GM23338 (cell line): ENCODE results near the gene SLC19A2. TPM values are rescaled to one million over a fixed set of nuclear protein-coding genes. Genes with fewer than 3 reads are reported as not detected.

Experiments used
- ATAC-seq: fragments of 200-7000 bp; cut with Tn5 transposase; 3 replicates; pipeline ENCODE4 v1.9.1; 2020
- DNase-seq: peaks from one replicate; pipeline ENCODE4 v3.0.0-alpha.2; 2015; ENCODE audit warnings: low spot score
- H2AFZ ChIP-seq: fragments of 200-600 bp; sonication (generic); 2 replicates; pipeline ENCODE4 v1.8.0; 2016; ENCODE audit warnings: antibody characterized with exemption, mild to moderate bottlenecking, moderate library complexity
- H3F3A ChIP-seq: fragments of 200-600 bp; sonication (generic); replicated peaks from 2 replicates; pipeline ENCODE4 v1.8.0; 2017; ENCODE audit warnings: antibody characterized with exemption, mixed run types, low read depth
- H3K27ac ChIP-seq: fragments of 200-600 bp; sonication (generic); 2 replicates; pipeline ENCODE4 v1.6.1; 2016; ENCODE audit warnings: low read depth
- H3K27me3 ChIP-seq: fragments of 200-600 bp; sonication (generic); 2 replicates; pipeline ENCODE4 v1.8.0; 2016; ENCODE audit warnings: mild to moderate bottlenecking, mixed run types, moderate library complexity; ENCODE audit not compliant: insufficient read depth
- H3K36me3 ChIP-seq: fragments of 200-600 bp; sonication (generic); 2 replicates; pipeline ENCODE4 v1.8.0; 2016; ENCODE audit warnings: mild to moderate bottlenecking; ENCODE audit not compliant: insufficient read depth
- H3K4me1 ChIP-seq: fragments of 200-600 bp; sonication (generic); 2 replicates; pipeline ENCODE4 v1.8.0; 2016; ENCODE audit warnings: mild to moderate bottlenecking, moderate library complexity; ENCODE audit not compliant: insufficient read depth
- H3K4me2 ChIP-seq: fragments of 200-600 bp; sonication (generic); 2 replicates; pipeline ENCODE4 v1.7.1; 2017; ENCODE audit warnings: mixed run types
- H3K4me3 ChIP-seq: fragments of 200-600 bp; sonication (generic); 2 replicates; pipeline ENCODE4 v1.6.1; 2016; ENCODE audit warnings: mixed run types
- H3K79me2 ChIP-seq: fragments of 200-600 bp; sonication (generic); replicated peaks from 2 replicates; pipeline ENCODE4 v1.8.0; 2017; ENCODE audit warnings: mild to moderate bottlenecking; ENCODE audit not compliant: insufficient read depth
- H3K9me2 ChIP-seq: fragments of 200-600 bp; sonication (generic); 2 replicates; pipeline ENCODE4 v1.8.0; 2017; ENCODE audit not compliant: insufficient read depth
- H4K20me1 ChIP-seq: fragments of 200-600 bp; sonication (generic); replicated peaks from 2 replicates; pipeline ENCODE4 v1.8.0; 2017; ENCODE audit warnings: mild to moderate bottlenecking; ENCODE audit not compliant: insufficient read depth
- H3K27ac Mint-ChIP-seq: 2 replicates; pipeline ENCODE4 v1.8.0; 2020; ENCODE audit warnings: inconsistent platforms, mild to moderate bottlenecking, moderate library complexity, mixed read lengths
- H3K27me3 Mint-ChIP-seq: 3 replicates; pipeline ENCODE4 v1.8.0; 2022; ENCODE audit warnings: low read depth, mild to moderate bottlenecking, moderate library complexity, mixed read lengths, inconsistent platforms; ENCODE audit not compliant: insufficient read depth, poor library complexity
- H3K36me3 Mint-ChIP-seq: 3 replicates; pipeline ENCODE4 v1.8.0; 2021; ENCODE audit warnings: low read depth, mild to moderate bottlenecking, inconsistent platforms, moderate library complexity, mixed read lengths
- H3K4me1 Mint-ChIP-seq: 3 replicates; pipeline ENCODE4 v1.8.0; 2020; ENCODE audit warnings: mild to moderate bottlenecking, inconsistent platforms, mixed read lengths
- H3K4me3 Mint-ChIP-seq: 3 replicates; pipeline ENCODE4 v1.8.0; 2021; ENCODE audit warnings: moderate library complexity, mild to moderate bottlenecking, inconsistent platforms, mixed read lengths
- H3K9me3 Mint-ChIP-seq: 3 replicates; pipeline ENCODE4 v1.8.0; 2020; ENCODE audit warnings: moderate library complexity, mild to moderate bottlenecking, inconsistent platforms, mixed read lengths
- ETS1 ChIP-seq: IDR thresholded peaks from 2 replicates; pipeline ENCODE4 v1.6.1; 2016; ENCODE audit warnings: antibody characterized with exemption
- EZH2 ChIP-seq: fragments of 200-600 bp; sonication (generic); IDR thresholded peaks from one replicate; pipeline ENCODE4 v1.8.0; 2017; ENCODE audit warnings: antibody characterized with exemption, mild to moderate bottlenecking, low read depth; ENCODE audit not compliant: unreplicated experiment
- EZH2phosphoT487 ChIP-seq: fragments of 200-600 bp; sonication (generic); IDR thresholded peaks from one replicate; pipeline ENCODE4 v1.8.1; 2018; ENCODE audit warnings: antibody characterized with exemption; ENCODE audit not compliant: unreplicated experiment
- JUNB ChIP-seq: IDR thresholded peaks from one replicate; pipeline ENCODE4 v1.6.1; 2016; ENCODE audit warnings: antibody characterized with exemption; ENCODE audit not compliant: unreplicated experiment
- NANOG ChIP-seq: IDR thresholded peaks from 2 replicates; pipeline ENCODE4 v1.6.1; 2016; ENCODE audit warnings: antibody characterized with exemption, borderline replicate concordance
- POLR2AphosphoS5 ChIP-seq: IDR thresholded peaks from 2 replicates; pipeline ENCODE4 v1.6.1; 2016; ENCODE audit warnings: antibody characterized with exemption, low read depth
- REST ChIP-seq: IDR thresholded peaks from one replicate; pipeline ENCODE4 v1.6.1; 2018; ENCODE audit warnings: antibody characterized with exemption; ENCODE audit not compliant: unreplicated experiment
- ZNF331 ChIP-seq: fragments of 250-450 bp; sonication (Bioruptor Pico); IDR thresholded peaks from 2 replicates; pipeline ENCODE4 v1.5.0; 2020; ENCODE audit warnings: low read depth, mild to moderate bottlenecking, moderate library complexity
- polyA plus RNA-seq: library from polyadenylated mRNA; unstranded; fragments of >200 nt; fragmentation: Nextera tagmentation; extraction: Ambion mirVana; gene quantifications from 2 replicates; pipeline ENCODE4 v1.2.1, GENCODE V29; 2016
- total RNA-seq: library from RNA; depleted of rRNA; stranded (reverse); fragments of >200 nt; shearing (Covaris generic); gene quantifications from 2 replicates; pipeline ENCODE4 v1.2.3, GENCODE V29; 2014
- TF ChIP-seq, protein P1 (sequence below): fragments of 250-450 bp; sonication (Bioruptor Pico); IDR thresholded peaks from 2 replicates; pipeline ENCODE4 v1.5.0; 2020; ENCODE audit warnings: mild to moderate bottlenecking, moderate library complexity

The SLC19A2 gene
- total and polyA plus RNA-seq, 2 experiments from 2014 or later: 11.1 to 39.1 TPM

DNA sequence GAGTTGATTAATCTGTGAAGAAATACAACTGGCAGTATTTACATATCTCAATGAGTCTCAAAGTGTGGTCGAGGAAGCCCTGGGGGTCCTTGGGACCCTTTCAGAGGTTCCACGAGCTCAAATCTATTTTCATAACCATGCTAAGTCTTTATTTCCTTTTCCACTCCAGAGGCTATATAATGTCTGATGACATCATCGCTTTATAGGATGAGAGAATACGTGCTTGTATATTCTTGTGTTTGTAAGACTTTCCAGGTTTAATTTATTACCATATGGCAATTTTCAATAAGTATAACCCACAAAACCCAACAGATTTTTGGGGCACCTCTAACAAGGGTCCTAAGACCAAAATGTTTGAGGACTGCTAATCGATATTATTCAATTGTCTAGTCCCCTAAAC is 1.4 kb upstream of the SLC19A2 start:
- Mint-ChIP-seq H3K9me3 (no peaks in the 10 kb centered on the region), H3K4me3 (peak overlapping the region; percentile 86), H3K27me3 (peaks cover 2% of the 10 kb centered on the region), H3K27ac (0 out of 2 replicates have a peak overlapping the region, but pooled peaks have one; percentile 38), H3K36me3 (no peaks in the 10 kb centered on the region), H3K4me1 (peaks cover 48% of the 10 kb centered on the region)
- Histone ChIP-seq H3K4me1 (peaks cover 35% of the 10 kb centered on the region), H3K27ac (peak overlapping the region; percentile 94; the same call in 1 of the 2 replicates), H3F3A (no peaks in the 10 kb centered on the region; the same call in 1 of the 2 replicates), H3K9me2 (no peaks in the 10 kb centered on the region), H3K4me2 (peak overlapping the region; percentile 91), H4K20me1 (peaks cover 7% of the 10 kb centered on the region; the same call in 1 of the 2 replicates), H3K79me2 (peaks cover 31% of the 10 kb centered on the region), H3K27me3 (no peaks in the 10 kb centered on the region), H3K4me3 (peak overlapping the region; percentile 73), H2AFZ (peak overlapping the region; percentile 78; the same call in 1 of the 2 replicates), H3K36me3 (no peaks in the 10 kb centered on the region)
- TF ChIP-seq EZH2: no peak
- no peak for TF ChIP-seq ZNF331 (CRISPR knock-in tag)
- TF ChIP-seq JUNB: no peak
- ATAC-seq: no peak
- DNase-seq: no peak

DNA sequence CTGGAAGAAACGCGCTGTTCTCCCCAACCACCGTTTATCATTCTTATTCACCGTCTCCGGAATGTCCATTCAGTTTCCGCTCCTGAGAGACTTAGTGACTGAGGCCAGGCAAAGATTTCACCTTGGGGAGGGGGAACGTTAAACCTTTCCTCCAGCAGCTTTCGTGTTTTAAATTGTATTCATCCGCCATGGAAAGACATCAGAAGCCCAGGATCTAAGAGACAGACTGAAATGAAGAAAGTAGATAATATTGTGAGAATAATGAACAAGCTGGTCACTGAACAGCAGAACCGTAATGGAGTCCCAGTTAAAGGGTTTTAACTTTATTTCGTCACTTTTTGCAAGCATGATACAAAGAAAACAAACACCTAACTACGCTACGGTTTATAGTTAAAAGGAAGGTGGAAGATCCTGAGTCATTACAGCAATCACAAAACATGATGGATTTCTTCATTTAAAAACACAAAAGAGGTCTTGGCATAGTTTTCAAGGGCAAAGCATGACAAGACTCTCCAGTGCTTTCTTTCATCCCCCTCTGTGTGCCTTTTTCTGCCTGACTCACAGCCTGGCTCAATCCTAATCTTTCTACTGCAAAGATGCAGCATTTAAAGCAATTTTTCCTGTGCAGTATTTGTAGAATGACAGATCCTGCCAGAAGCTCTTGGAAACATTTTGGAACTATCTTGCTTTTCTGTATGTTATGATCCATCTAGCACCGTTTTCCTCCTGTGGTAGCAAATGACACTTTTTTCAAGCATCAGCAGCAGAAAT is 722 bp upstream of the SLC19A2 start:
- no peaks in the 10 kb centered on the region for H3K36me3 Mint-ChIP-seq
- H3K9me3 Mint-ChIP-seq: no peaks in the 10 kb centered on the region
- H3K9me2 ChIP-seq: no peaks in the 10 kb centered on the region
- H3K27ac Mint-ChIP-seq: peak overlapping the region; percentile 97
- H3K27me3 ChIP-seq: no peaks in the 10 kb centered on the region
- ATAC-seq: no peak
- peak overlapping the region; percentile 94 for H3K27ac ChIP-seq
- H3F3A ChIP-seq: no peaks in the 10 kb centered on the region; the same call in 1 of the 2 replicates
- H3K79me2 ChIP-seq: peaks cover 38% of the 10 kb centered on the region
- peak overlapping the region; percentile 73 for H3K4me3 ChIP-seq
- H2AFZ ChIP-seq: peak overlapping the region; percentile 78
- H3K36me3 ChIP-seq: no peaks in the 10 kb centered on the region
- peaks cover 51% of the 10 kb centered on the region for H3K4me1 Mint-ChIP-seq
- DNase-seq: no peak
- H3K4me3 Mint-ChIP-seq: peak overlapping the region; percentile 86
- H4K20me1 ChIP-seq: peaks cover 7% of the 10 kb centered on the region; the same call in 1 of the 2 replicates
- H3K4me1 ChIP-seq: peaks cover 39% of the 10 kb centered on the region
- H3K4me2 ChIP-seq: peak overlapping the region; percentile 91
- H3K27me3 Mint-ChIP-seq: peaks cover 2% of the 10 kb centered on the region
- TF ChIP-seq REST: no peak
- TF ChIP-seq EZH2phosphoT487: no peak
- TF ChIP-seq JUNB: no peak
- TF ChIP-seq EZH2: no peak
- no peak for TF ChIP-seq ZNF331 (CRISPR knock-in tag)
- TF ChIP-seq NANOG: no peak
- no peak; the same call in 1 of the 2 replicates for TF ChIP-seq ETS1
- TF ChIP-seq, protein P1, sequence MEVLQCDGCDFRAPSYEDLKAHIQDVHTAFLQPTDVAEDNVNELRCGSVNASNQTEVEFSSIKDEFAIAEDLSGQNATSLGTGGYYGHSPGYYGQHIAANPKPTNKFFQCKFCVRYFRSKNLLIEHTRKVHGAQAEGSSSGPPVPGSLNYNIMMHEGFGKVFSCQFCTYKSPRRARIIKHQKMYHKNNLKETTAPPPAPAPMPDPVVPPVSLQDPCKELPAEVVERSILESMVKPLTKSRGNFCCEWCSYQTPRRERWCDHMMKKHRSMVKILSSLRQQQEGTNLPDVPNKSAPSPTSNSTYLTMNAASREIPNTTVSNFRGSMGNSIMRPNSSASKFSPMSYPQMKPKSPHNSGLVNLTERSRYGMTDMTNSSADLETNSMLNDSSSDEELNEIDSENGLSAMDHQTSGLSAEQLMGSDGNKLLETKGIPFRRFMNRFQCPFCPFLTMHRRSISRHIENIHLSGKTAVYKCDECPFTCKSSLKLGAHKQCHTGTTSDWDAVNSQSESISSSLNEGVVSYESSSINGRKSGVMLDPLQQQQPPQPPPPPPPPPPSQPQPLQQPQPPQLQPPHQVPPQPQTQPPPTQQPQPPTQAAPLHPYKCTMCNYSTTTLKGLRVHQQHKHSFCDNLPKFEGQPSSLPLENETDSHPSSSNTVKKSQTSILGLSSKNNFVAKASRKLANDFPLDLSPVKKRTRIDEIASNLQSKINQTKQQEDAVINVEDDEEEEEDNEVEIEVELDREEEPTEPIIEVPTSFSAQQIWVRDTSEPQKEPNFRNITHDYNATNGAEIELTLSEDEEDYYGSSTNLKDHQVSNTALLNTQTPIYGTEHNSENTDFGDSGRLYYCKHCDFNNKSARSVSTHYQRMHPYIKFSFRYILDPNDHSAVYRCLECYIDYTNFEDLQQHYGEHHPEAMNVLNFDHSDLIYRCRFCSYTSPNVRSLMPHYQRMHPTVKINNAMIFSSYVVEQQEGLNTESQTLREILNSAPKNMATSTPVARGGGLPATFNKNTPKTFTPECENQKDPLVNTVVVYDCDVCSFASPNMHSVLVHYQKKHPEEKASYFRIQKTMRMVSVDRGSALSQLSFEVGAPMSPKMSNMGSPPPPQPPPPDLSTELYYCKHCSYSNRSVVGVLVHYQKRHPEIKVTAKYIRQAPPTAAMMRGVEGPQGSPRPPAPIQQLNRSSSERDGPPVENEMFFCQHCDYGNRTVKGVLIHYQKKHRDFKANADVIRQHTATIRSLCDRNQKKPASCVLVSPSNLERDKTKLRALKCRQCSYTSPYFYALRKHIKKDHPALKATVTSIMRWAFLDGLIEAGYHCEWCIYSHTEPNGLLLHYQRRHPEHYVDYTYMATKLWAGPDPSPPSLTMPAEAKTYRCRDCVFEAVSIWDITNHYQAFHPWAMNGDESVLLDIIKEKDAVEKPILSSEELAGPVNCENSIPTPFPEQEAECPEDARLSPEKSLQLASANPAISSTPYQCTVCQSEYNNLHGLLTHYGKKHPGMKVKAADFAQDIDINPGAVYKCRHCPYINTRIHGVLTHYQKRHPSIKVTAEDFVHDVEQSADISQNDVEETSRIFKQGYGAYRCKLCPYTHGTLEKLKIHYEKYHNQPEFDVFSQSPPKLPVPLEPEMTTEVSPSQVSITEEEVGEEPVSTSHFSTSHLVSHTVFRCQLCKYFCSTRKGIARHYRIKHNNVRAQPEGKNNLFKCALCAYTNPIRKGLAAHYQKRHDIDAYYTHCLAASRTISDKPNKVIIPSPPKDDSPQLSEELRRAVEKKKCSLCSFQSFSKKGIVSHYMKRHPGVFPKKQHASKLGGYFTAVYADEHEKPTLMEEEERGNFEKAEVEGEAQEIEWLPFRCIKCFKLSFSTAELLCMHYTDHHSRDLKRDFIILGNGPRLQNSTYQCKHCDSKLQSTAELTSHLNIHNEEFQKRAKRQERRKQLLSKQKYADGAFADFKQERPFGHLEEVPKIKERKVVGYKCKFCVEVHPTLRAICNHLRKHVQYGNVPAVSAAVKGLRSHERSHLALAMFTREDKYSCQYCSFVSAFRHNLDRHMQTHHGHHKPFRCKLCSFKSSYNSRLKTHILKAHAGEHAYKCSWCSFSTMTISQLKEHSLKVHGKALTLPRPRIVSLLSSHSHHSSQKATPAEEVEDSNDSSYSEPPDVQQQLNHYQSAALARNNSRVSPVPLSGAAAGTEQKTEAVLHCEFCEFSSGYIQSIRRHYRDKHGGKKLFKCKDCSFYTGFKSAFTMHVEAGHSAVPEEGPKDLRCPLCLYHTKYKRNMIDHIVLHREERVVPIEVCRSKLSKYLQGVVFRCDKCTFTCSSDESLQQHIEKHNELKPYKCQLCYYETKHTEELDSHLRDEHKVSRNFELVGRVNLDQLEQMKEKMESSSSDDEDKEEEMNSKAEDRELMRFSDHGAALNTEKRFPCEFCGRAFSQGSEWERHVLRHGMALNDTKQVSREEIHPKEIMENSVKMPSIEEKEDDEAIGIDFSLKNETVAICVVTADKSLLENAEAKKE: no peak
- TF ChIP-seq POLR2AphosphoS5: no peak
